ENCODE measurements around the gene JUN.

JUN gene

GRCh38 chr1:58748666-58749065 is 35.2 kb downstream of the JUN start:
- DNase-seq, result no peak
- H3K9me3 Mint-ChIP-seq, result no peaks in the 10 kb centered on the region
- H3K4me1 Mint-ChIP-seq, result peaks cover 16% of the 10 kb centered on the region
- H3K4me3 Mint-ChIP-seq, result no peak overlapping the region
- peaks cover 2% of the 10 kb centered on the region for H3K36me3 Mint-ChIP-seq
- H3K27me3 Mint-ChIP-seq, result peaks cover 23% of the 10 kb centered on the region
- CTCF ChIA-PET, result no interaction called here
- no peak overlapping the region for H3K27ac Mint-ChIP-seq

DNA sequence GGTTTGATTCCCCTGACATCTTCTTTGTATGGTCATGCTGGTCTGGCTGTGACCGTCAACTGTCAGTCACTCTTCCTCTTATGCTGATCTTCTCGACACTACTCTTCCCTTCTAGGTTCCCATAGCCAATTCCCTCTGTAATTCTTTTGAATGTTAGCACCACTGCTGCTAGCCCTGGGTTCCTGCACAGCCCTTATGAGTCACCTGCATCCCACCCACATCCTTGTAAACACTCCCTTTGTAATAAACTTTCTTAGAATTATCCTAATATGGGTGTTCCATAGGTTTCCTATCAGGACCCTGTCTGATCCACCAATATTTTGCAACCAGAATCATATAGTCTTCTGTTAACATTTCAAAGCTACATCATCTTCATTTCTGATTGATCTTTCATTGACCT is 37.1 kb downstream of the JUN start:
- Mint-ChIP-seq H3K4me3 (no peak overlapping the region), H3K27me3 (peaks cover 30% of the 10 kb centered on the region), H3K27ac (no peak overlapping the region), H3K36me3 (no peaks in the 10 kb centered on the region), H3K4me1 (no peaks in the 10 kb centered on the region), H3K9me3 (no peaks in the 10 kb centered on the region)
- CTCF ChIA-PET, result interaction anchor here (1.6 kb wide), 1 partner anchor 953 kb away, joined by 5 read pairs; no protein-coding TSS in a partner anchor
- DNase-seq, result no peak

DNA sequence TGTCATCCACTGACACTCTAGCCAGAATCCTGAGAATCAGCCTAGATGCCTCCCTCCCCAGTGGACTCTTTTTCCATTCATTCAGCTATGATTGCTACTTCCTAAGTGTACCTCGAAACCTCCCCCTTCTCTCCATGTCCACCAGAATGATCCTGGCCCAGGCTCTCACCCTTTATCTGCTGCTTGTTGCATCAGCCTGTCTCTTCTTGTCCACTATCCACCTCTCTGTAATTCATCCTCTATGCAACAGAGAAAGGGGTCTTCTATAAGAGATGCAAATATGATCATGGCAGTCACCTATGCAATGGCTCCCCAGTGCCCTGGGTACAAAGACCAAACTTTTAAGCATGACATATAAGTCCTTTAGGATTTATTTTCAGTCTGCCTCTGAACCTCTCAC is 37.7 kb downstream of the JUN start:
- H3K4me3 Mint-ChIP-seq, result no peak overlapping the region
- H3K27me3 Mint-ChIP-seq, result peaks cover 30% of the 10 kb centered on the region
- no peaks in the 10 kb centered on the region for H3K4me1 Mint-ChIP-seq
- no peak for DNase-seq
- H3K9me3 Mint-ChIP-seq, result no peaks in the 10 kb centered on the region
- CTCF ChIA-PET, result interaction anchor here (1.1 kb wide), 1 partner anchor 19 kb away, joined by 5 read pairs; no protein-coding TSS in a partner anchor
- no peaks in the 10 kb centered on the region for H3K36me3 Mint-ChIP-seq
- H3K27ac Mint-ChIP-seq, result no peak overlapping the region

GRCh38 chr1:58745666-58746065 is 38.2 kb downstream of the JUN start:
- no peaks in the 10 kb centered on the region for H3K9me3 Mint-ChIP-seq
- H3K36me3 Mint-ChIP-seq, result no peaks in the 10 kb centered on the region

DNA sequence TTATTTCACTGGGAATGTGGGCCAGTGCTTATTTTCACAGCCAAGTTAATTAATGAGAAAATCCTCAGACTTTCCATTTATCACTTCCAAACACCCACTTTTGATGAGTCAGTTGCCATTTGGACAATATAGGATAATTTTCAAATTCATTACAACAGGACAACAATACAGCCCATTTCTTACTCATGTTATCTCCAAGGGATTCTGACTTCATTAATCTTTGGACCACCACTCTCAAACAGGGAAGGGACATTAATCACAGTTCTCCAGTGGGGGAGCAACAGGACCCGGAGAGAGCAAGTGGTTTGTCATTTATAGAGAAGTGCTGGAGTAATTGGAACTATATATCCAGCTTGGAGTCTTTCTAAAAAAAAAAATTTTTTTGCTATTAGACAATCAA is 38.7 kb downstream of the JUN start:
- H3K27me3 Mint-ChIP-seq, result peaks cover 30% of the 10 kb centered on the region
- no peak overlapping the region for H3K4me3 Mint-ChIP-seq
- H3K27ac Mint-ChIP-seq, result no peak overlapping the region
- DNase-seq, result no peak
- no peaks in the 10 kb centered on the region for H3K9me3 Mint-ChIP-seq
- CTCF ChIA-PET, result interaction anchor here (0.9 to 1.1 kb wide), 2 partner anchors 21 to 230 kb away, joined by 3 to 5 read pairs; no protein-coding TSS in a partner anchor
- no peaks in the 10 kb centered on the region for H3K4me1 Mint-ChIP-seq
- no peaks in the 10 kb centered on the region for H3K36me3 Mint-ChIP-seq

More at GRCh38 chr1:58745666-58746065, 38.2 kb downstream of the JUN start:
- no peak for DNase-seq
- H3K27me3 Mint-ChIP-seq, result peaks cover 30% of the 10 kb centered on the region
- no peak overlapping the region for H3K4me3 Mint-ChIP-seq
- no peaks in the 10 kb centered on the region for H3K4me1 Mint-ChIP-seq
- CTCF ChIA-PET, result interaction anchor here (0.9 to 1.1 kb wide), 2 partner anchors 20 to 230 kb away, joined by 3 to 5 read pairs; no protein-coding TSS in a partner anchor
- no peak overlapping the region for H3K27ac Mint-ChIP-seq

GRCh38 chr1:58741678-58742553 is 41.9 kb downstream of the JUN start:
- Mint-ChIP-seq H3K27ac (no peak overlapping the region), H3K4me3 (no peak overlapping the region), H3K27me3 (peaks cover 30% of the 10 kb centered on the region), H3K9me3 (no peaks in the 10 kb centered on the region), H3K36me3 (no peaks in the 10 kb centered on the region), H3K4me1 (peaks cover 4% of the 10 kb centered on the region)
- DNase-seq, result no peak
- CTCF ChIA-PET, result interaction anchor here (0.6 to 5.9 kb wide), 9 partner anchors 13 to 1017 kb away, joined by 3 to 47 read pairs (median 4); no protein-coding TSS in a partner anchor

- CTCF ChIA-PET, result interaction anchor here (0.6 to 5.9 kb wide), 6 partner anchors 28 to 1019 kb away, joined by 3 to 47 read pairs (median 6); no protein-coding TSS in a partner anchor
Measured at GRCh38 chr1:58739856-58740466, 43.9 kb downstream of the JUN start.

GRCh38 chr1:58738876-58739275 is 45.0 kb downstream of the JUN start:
- Mint-ChIP-seq H3K9me3 (no peaks in the 10 kb centered on the region), H3K27me3 (peaks cover 12% of the 10 kb centered on the region), H3K27ac (no peak overlapping the region), H3K4me1 (peaks cover 5% of the 10 kb centered on the region), H3K36me3 (no peaks in the 10 kb centered on the region), H3K4me3 (no peak overlapping the region)
- DNase-seq, result no peak
- CTCF ChIA-PET, result interaction anchor here (0.7 to 5.9 kb wide), 7 partner anchors 29 to 1028 kb away, joined by 3 to 47 read pairs (median 3); no protein-coding TSS in a partner anchor

More at GRCh38 chr1:58739856-58740466, 43.9 kb downstream of the JUN start:
- no peaks in the 10 kb centered on the region for H3K36me3 Mint-ChIP-seq
- no peak for DNase-seq
- H3K27me3 Mint-ChIP-seq, result peaks cover 16% of the 10 kb centered on the region
- H3K27ac Mint-ChIP-seq, result no peak overlapping the region
- peaks cover 5% of the 10 kb centered on the region for H3K4me1 Mint-ChIP-seq
- H3K4me3 Mint-ChIP-seq, result no peak overlapping the region
- H3K9me3 Mint-ChIP-seq, result no peaks in the 10 kb centered on the region

GRCh38 chr1:58735586-58735985 is 48.3 kb downstream of the JUN start:
- no peak overlapping the region for H3K27ac Mint-ChIP-seq
- no peak for DNase-seq

DNA sequence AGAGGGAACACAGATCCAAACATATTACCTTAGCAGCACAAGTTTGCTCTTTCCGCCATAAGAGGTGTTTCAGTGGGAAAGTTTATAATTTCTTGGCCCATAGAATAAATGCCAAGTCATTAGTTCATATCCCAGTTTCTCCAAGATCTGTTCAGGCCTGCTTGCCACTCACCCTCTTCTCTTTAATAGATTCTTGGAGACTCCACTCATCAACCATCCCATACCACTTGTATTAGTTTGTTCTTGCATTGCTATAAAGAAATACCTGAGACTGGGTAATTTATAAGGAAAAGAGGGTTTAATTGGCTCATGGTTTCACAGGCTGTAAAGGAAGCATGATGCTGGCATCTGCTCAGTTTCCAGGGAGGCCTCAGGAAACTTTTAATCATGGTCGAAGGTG is 49.2 kb downstream of the JUN start:
- H3K27ac Mint-ChIP-seq, result no peak overlapping the region
- CTCF ChIA-PET, result no interaction called here
- H3K36me3 Mint-ChIP-seq, result no peaks in the 10 kb centered on the region
- H3K4me3 Mint-ChIP-seq, result no peak overlapping the region
- DNase-seq, result no peak
- H3K9me3 Mint-ChIP-seq, result no peaks in the 10 kb centered on the region
- H3K27me3 Mint-ChIP-seq, result peaks cover 4% of the 10 kb centered on the region
- H3K4me1 Mint-ChIP-seq, result peaks cover 5% of the 10 kb centered on the region

More at GRCh38 chr1:58735586-58735985, 48.3 kb downstream of the JUN start:
- peaks cover 4% of the 10 kb centered on the region for H3K27me3 Mint-ChIP-seq
- H3K9me3 Mint-ChIP-seq, result no peaks in the 10 kb centered on the region
- CTCF ChIA-PET, result no interaction called here
- peaks cover 5% of the 10 kb centered on the region for H3K4me1 Mint-ChIP-seq
- H3K36me3 Mint-ChIP-seq, result no peaks in the 10 kb centered on the region
- no peak overlapping the region for H3K4me3 Mint-ChIP-seq

DNA sequence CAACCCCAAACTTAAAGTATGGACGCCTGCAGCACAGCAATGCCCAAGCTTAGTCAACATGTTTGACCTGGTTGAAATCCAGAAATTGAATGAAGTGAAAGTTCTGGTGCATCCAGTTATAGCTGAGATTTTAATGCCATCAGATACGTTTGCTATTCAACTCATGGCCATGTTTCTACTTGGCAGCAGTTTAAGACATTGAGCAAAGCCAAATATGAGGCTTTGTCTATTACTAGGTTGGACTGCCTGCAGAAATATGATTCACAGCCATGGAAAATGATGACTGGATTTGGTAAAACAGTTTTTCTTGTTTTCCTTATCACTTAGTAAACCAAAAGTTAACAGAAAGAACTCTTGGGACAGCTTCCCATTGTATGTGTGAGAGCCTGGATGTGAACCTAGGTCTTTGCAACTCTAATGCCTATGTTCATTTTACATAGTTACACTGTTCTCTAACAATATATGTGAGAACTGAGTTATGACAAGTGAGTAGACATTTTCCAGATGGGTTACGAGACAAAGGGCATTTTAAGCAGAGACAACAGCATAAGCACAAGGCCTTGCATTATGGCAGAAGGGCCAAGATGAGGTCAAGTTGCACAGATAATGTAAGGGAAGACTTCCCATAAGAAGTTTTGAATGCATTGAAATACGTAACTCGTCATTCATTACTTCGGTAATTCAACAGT is 51.6 kb downstream of the JUN start:
- no peak for DNase-seq
- H3K27me3 Mint-ChIP-seq, result peaks cover 4% of the 10 kb centered on the region
- no peaks in the 10 kb centered on the region for H3K9me3 Mint-ChIP-seq
- no peak overlapping the region for H3K27ac Mint-ChIP-seq
- peaks cover 8% of the 10 kb centered on the region for H3K4me1 Mint-ChIP-seq
- H3K36me3 Mint-ChIP-seq, result no peaks in the 10 kb centered on the region
- CTCF ChIA-PET, result no interaction called here
- H3K4me3 Mint-ChIP-seq, result no peak overlapping the region
